Activated CD8-positive, alpha-beta T cell treated with anti-CD3 and anti-CD28 coated beads for 36 hours (primary cell): ENCODE measurements around the gene TNXB. TPM values are rescaled to one million over a fixed set of nuclear protein-coding genes. Genes with fewer than 3 reads are reported as not detected.
"Not testable (repeated sequence)": the region's sequence is repeated elsewhere in the genome, so short reads cannot be mapped to it uniquely, and the experiment has no call there.

Experiments
- ATAC-seq: fragments of 200-7000 bp; cut with Tn5 transposase; one replicate; pipeline ENCODE4 v1.10.0; 2021; ENCODE audit warnings: mild to moderate bottlenecking, moderate library complexity
- CTCF ChIA-PET: fragments of 350-600 bp; sonication (Branson Sonifier 250); formaldehyde crosslinking; loops from one replicate; lab custom pipeline; 2021; ENCODE audit warnings: antibody characterized with exemption; lab: Charles Lee
- POLR2A ChIA-PET: fragments of 350-600 bp; sonication (Branson Sonifier 250); formaldehyde crosslinking; loops from one replicate; lab custom pipeline; 2021; ENCODE audit warnings: antibody characterized with exemption; lab: Charles Lee
- DNase-seq: peaks from one replicate; pipeline ENCODE4 v3.0.0-alpha.2; 2020
- H3K27ac Mint-ChIP-seq: one replicate; pipeline ENCODE4 v1.8.0; 2021; ENCODE audit warnings: mild to moderate bottlenecking, mixed read lengths
- H3K27me3 Mint-ChIP-seq: one replicate; pipeline ENCODE4 v1.8.0; 2021; ENCODE audit warnings: mixed read lengths
- H3K36me3 Mint-ChIP-seq: one replicate; pipeline ENCODE4 v1.8.0; 2021; ENCODE audit warnings: low read depth, mixed read lengths
- H3K4me1 Mint-ChIP-seq: one replicate; pipeline ENCODE4 v1.8.0; 2021; ENCODE audit warnings: low read depth, mixed read lengths
- H3K4me3 Mint-ChIP-seq: one replicate; pipeline ENCODE4 v1.8.0; 2021; ENCODE audit warnings: mild to moderate bottlenecking, moderate library complexity, mixed read lengths
- H3K9me3 Mint-ChIP-seq: one replicate; pipeline ENCODE4 v1.8.0; 2021; ENCODE audit warnings: mixed read lengths
- intact Hi-C: fragments of 100-400 bp; cut with micrococcal nuclease; formaldehyde crosslinking; loops from one replicate; pipeline ENCODE4 v1.10.0; 2022
- total RNA-seq, 2 experiments: library from RNA; stranded (reverse); gene quantifications; one replicate each; pipeline ENCODE4 v1.2.3, GENCODE V29; 2021

TNXB gene
- total RNA-seq, 2 experiments from 2014 or later: 1.8 to 3.7 TPM

GRCh38 chr6:32039321-32040274, 69.5 kb downstream of the TNXB start:
- DNase-seq, POLR2A ChIA-PET, ATAC-seq, CTCF ChIA-PET, H3K27ac Mint-ChIP-seq, intact Hi-C loops, H3K9me3 Mint-ChIP-seq, H3K27me3 Mint-ChIP-seq, H3K36me3 Mint-ChIP-seq, H3K4me1 Mint-ChIP-seq, H3K4me3 Mint-ChIP-seq: not testable (repeated sequence)

DNA sequence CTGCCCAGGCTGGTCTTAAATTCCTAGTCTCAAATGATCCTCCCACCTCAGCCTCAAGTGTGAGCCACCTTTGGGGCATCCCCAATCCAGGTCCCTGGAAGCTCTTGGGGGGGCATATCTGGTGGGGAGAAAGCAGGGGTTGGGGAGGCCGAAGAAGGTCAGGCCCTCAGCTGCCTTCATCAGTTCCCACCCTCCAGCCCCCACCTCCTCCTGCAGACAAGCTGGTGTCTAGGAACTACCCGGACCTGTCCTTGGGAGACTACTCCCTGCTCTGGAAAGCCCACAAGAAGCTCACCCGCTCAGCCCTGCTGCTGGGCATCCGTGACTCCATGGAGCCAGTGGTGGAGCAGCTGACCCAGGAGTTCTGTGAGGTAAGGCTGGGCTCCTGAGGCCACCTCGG, 70.3 kb downstream of the TNXB start:
- POLR2A ChIA-PET, H3K9me3 Mint-ChIP-seq, H3K27ac Mint-ChIP-seq, intact Hi-C loops, ATAC-seq, H3K4me1 Mint-ChIP-seq, DNase-seq, H3K4me3 Mint-ChIP-seq, H3K36me3 Mint-ChIP-seq, CTCF ChIA-PET, H3K27me3 Mint-ChIP-seq: not testable (repeated sequence)

DNA sequence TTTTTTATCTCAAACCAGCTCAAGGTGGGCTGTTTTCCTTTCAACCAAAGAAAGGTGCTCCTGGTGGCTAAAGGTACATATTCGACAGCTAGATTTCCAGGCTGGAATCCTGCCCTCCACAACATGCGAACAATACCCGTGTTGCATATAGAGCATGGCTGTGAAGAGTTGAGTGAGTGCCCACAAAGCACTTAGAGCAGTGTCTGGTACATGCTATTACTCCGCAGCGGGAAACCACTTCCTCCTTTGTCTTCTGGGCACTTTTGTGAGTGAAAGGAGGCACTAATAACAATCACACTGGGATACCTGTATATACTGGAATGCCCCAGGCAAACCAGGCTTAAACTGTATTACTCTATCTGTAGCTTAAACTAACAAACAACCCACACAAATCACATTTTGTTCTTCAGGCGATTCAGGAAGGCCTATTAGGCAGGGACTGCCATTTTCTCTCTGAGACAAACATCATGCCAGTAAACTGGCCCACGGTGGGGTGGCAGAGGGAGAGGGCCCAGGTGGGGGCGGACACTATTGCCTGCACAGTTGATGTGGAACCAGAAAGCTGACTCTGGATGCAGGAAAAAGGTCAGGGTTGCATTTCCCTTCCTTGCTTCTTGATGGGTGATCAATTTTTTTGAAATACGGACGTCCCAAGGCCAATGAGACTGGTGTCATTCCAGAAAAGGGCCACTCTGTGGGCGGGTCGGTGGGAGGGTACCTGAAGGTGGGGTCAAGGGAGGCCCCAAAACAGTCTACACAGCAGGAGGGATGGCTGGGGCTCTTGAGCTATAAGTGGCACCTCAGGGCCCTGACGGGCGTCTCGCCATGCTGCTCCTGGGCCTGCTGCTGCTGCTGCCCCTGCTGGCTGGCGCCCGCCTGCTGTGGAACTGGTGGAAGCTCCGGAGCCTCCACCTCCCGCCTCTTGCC, 71.3 kb downstream of the TNXB start, which contains the start of gene CYP21A2:
Gene CYP21A2 (plus strand): TSS at position 818 of the 927 bp plus-strand sequence. CDS start 8 bp downstream, at position 826.
- H3K36me3 Mint-ChIP-seq, H3K27me3 Mint-ChIP-seq, H3K4me1 Mint-ChIP-seq, intact Hi-C loops, H3K9me3 Mint-ChIP-seq, CTCF ChIA-PET, DNase-seq, POLR2A ChIA-PET, H3K4me3 Mint-ChIP-seq: not testable (repeated sequence)
- H3K27ac Mint-ChIP-seq: peak within 1 kb of the TSS; percentile 34
- ATAC-seq: peak; percentile 83

- H3K36me3 Mint-ChIP-seq, H3K27me3 Mint-ChIP-seq: not testable (repeated sequence)
Observed at GRCh38 chr6:32037136-32037535, 72.0 kb downstream of the TNXB start.

GRCh38 chr6:32035283-32036013, 73.7 kb downstream of the TNXB start:
- H3K4me1 Mint-ChIP-seq, ATAC-seq, H3K36me3 Mint-ChIP-seq, intact Hi-C loops, CTCF ChIA-PET, H3K27me3 Mint-ChIP-seq, H3K27ac Mint-ChIP-seq, POLR2A ChIA-PET, H3K4me3 Mint-ChIP-seq, H3K9me3 Mint-ChIP-seq, DNase-seq: not testable (repeated sequence)

More at GRCh38 chr6:32037136-32037535, 72.0 kb downstream of the TNXB start:
- intact Hi-C loops, H3K4me3 Mint-ChIP-seq, H3K27ac Mint-ChIP-seq, H3K9me3 Mint-ChIP-seq, POLR2A ChIA-PET, CTCF ChIA-PET, ATAC-seq, H3K4me1 Mint-ChIP-seq, DNase-seq: not testable (repeated sequence)

DNA sequence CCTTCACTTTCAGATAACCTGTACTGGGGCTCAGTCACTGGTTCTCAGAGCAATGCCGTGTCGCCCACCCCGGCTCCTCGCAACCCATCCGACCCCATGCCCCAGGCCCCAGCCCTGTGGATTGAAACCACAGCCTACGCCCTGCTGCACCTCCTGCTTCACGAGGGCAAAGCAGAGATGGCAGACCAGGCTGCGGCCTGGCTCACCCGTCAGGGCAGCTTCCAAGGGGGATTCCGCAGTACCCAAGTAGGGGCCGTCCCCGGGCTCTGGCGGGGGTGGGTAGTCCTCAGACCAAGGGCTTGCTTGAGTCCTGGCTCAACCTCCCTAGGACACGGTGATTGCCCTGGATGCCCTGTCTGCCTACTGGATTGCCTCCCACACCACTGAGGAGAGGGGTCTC, 79.6 kb downstream of the TNXB start:
- H3K9me3 Mint-ChIP-seq, intact Hi-C loops, H3K4me3 Mint-ChIP-seq: not testable (repeated sequence)

DNA sequence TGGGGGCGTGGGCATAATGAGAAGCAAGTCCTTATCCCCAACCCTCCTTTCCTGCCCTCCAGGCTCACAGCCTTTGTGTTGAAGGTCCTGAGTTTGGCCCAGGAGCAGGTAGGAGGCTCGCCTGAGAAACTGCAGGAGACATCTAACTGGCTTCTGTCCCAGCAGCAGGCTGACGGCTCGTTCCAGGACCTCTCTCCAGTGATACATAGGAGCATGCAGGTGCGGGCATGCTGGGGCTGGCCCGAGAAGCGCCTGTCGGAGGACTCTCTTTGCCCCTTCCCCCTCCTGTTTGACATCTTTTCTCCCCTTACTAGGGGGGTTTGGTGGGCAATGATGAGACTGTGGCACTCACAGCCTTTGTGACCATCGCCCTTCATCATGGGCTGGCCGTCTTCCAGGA, 80.5 kb downstream of the TNXB start:
- CTCF ChIA-PET, ATAC-seq, H3K9me3 Mint-ChIP-seq, H3K4me3 Mint-ChIP-seq, H3K36me3 Mint-ChIP-seq, intact Hi-C loops, POLR2A ChIA-PET, H3K4me1 Mint-ChIP-seq, DNase-seq, H3K27ac Mint-ChIP-seq, H3K27me3 Mint-ChIP-seq: not testable (repeated sequence)

More for the DNA sequence above, 79.6 kb downstream of the TNXB start:
- ATAC-seq, H3K27me3 Mint-ChIP-seq, H3K27ac Mint-ChIP-seq, H3K4me1 Mint-ChIP-seq, DNase-seq, POLR2A ChIA-PET, H3K36me3 Mint-ChIP-seq, CTCF ChIA-PET: not testable (repeated sequence)

- POLR2A ChIA-PET, ATAC-seq, H3K9me3 Mint-ChIP-seq, H3K27ac Mint-ChIP-seq, H3K4me3 Mint-ChIP-seq, H3K4me1 Mint-ChIP-seq, CTCF ChIA-PET, DNase-seq, intact Hi-C loops, H3K36me3 Mint-ChIP-seq, H3K27me3 Mint-ChIP-seq: not testable (repeated sequence)
Observed at GRCh38 chr6:32022100-32022499, 87.0 kb downstream of the TNXB start.

DNA sequence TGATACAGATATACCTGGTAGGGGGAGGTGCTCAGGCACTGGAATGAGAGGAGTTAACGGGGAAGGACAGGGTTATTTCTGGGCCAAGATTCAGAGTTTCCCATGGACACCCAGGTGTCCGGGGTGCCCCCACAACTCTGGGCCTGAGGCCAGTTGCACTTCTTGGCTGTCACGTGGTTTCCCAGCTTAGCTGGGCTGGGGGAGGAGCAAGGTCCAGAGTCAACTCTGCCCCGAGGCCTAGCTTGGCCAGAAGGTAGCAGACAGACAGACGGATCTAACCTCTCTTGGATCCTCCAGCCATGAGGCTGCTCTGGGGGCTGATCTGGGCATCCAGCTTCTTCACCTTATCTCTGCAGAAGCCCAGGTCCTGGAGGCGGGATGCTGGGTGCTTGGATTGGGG, 94.6 kb downstream of the TNXB start, which contains the start of gene C4B:
Gene C4B (plus strand): TSS at position 249 of the 400 bp plus-strand sequence. CDS start 51 bp downstream, at position 300.
- H3K27ac Mint-ChIP-seq, DNase-seq, H3K27me3 Mint-ChIP-seq, H3K36me3 Mint-ChIP-seq, H3K4me1 Mint-ChIP-seq, CTCF ChIA-PET, H3K9me3 Mint-ChIP-seq, H3K4me3 Mint-ChIP-seq, ATAC-seq, POLR2A ChIA-PET, intact Hi-C loops: not testable (repeated sequence)

GRCh38 chr6:32013738-32014137, 95.4 kb downstream of the TNXB start:
- H3K4me3 Mint-ChIP-seq, H3K27me3 Mint-ChIP-seq, H3K4me1 Mint-ChIP-seq, ATAC-seq, H3K9me3 Mint-ChIP-seq, CTCF ChIA-PET, POLR2A ChIA-PET, intact Hi-C loops, H3K36me3 Mint-ChIP-seq, H3K27ac Mint-ChIP-seq, DNase-seq: not testable (repeated sequence)
